HK-2 (cell line): Measurements from ENCODE around the gene TAC4.

ENCODE experiments used
- DNase-seq: peaks from one replicate; pipeline ENCODE4 v3.0.0-alpha.2; 2018; ENCODE audit not compliant: unreplicated experiment

The TAC4 gene

DNA sequence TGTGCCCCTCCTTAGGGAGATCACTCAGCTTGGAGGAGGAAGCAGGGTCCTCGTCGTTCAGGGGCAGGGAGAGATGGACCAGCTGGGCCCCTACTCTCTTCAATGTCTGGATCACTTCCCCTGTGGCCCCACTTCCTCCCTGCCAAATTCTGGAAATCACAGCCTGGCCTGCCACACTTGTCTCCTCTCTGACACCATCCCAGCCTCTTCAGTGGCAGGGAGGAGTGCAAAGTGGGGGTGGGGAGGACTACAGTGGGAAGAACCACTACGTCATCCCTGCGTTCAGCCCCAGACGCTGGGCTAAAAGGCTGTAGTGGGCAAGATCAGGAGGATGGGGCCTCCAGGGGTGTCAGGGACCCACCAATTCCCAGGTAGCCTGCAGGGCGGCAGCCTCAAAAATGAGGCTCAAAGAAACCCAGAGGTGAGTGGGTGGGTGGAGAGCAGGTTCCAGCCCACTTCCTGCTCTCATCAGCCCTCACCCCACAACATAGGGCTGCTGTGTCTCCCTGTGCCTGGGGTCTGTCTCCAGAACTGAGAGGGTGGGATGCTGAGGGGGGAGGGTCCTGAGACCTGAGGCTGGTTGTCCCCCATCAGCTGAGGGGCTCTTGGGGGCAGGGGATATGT lies 25.0 kb upstream of the TAC4 start:
- DNase-seq: no peak

DNA sequence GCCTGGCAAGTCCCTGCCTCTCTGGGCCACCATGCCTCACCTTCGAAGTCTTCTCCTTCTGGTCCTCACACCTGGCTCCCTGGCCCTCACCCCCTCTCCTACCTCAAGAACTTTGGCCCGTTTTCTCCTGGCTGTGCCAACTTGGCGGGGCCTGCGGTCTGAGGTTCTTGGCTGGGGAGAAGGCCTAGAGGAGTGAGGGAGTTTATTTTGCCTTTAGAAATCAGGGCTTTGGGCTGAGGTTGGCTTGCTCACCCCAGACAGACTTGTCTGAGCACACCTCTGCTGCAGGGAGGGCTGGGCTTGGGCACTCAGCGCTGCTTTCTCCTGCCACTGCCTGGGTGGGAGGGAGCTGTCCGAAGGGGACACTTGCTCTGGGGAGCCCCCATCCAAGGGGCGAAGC lies 23.3 kb upstream of the TAC4 start:
- DNase-seq: no peak

DNA sequence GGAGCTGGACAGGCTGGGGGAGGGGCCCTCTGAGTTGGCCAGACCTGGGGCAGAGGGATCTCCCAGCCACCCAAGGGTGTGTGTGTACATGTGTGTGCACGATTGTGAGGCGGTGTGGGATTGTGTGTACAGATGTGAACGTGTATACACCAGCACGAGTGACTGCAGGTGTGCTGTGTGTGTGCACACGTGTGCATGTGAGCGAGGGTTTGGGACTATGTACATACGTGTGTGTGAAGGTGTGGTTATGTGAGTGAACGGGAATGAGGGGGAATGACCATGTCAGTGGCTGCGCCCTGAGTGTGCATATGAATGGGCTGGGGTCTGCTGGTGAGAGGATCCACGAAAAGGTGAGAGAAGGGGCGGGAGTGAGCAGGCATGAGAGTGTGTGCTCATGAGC lies 22.4 kb upstream of the TAC4 start:
- DNase-seq: no peak

DNA sequence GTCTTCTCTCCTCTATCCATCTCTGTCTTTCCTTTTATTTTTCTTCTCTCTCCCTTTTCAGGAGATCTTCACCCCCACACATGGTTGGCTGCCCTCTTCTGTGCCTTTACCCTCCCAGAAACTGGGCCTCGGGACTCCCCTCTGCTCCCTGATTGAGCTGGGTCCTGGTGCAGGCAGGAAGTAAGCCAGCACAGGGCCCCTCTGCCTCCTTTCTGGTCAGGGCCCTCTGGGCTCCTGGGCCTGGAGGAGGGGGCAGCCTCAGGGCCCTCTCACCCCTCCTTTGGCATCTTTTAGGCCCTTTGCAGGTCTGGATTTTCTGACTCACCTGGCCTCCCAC lies 21.1 kb upstream of the TAC4 start:
- DNase-seq: no peak

DNA sequence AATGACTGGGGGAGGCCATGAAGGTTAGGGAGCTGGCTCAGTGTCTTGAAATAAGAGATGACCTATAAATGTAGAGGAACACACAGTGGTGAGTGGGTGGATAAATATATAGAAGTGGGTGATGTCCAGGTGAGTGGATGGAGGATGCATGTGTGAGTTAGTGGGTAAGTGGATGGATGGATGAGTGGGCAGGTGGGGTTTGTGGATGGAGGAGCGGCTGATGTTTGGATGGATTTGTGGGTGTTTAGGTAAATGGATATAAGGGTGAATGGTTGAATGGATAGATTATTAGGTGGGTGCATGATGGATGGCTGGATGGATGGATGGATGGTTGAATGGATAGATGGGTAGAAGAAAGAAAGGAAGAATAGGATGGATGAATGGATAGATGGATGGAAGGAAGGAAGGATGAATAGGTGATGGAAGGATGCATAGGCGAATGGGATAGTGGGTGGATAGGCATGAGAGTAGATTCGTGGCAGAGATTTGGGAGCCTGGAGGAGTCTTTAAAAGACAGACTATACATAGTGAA lies 19.1 kb upstream of the TAC4 start:
- DNase-seq: no peak

DNA sequence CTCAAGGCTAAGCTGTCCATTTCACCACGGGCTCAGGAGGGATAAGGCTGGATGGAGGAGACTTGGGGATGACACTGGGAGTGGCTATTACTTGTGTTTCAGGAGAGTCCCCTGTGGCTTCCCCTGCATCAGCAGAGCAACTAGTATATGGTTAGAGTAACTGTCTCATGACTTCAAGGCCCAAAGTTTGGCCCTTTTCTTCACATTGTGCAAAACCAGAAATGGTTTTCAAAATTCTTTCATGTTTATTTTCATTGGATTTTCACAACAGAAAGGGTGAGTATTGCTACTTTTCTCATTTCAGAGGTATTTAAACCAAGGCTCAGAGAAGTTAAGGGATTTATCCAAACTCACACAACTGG lies 18.1 kb upstream of the TAC4 start:
- DNase-seq: no peak

DNA sequence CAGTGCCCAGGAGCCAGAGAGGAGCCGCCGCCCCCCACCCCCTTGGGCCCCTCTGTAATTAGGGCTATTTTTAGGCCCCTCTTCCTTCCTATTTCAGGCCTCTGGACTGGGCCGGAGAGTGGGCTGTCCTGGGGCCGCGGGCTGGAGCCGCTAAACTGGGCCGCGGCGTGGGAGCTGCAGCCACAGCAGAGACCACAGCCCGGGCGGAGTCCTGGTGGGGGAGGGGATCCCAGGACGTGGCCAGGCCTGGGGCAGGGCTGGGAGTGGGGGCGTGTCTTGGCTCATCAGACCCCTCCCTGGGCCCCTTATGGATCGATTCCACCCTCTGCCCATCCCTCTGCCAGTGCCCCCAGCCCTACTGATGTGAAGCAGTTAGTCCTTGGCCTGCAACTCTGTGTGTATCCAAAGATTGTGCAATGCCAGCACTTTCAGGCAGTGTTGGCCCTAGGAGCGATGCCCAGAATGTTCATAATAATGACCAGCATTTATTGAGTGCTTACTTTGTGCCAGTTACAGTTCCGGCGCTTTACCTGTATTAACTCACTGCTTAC lies 15.0 kb upstream of the TAC4 start:
- no peak for DNase-seq

DNA sequence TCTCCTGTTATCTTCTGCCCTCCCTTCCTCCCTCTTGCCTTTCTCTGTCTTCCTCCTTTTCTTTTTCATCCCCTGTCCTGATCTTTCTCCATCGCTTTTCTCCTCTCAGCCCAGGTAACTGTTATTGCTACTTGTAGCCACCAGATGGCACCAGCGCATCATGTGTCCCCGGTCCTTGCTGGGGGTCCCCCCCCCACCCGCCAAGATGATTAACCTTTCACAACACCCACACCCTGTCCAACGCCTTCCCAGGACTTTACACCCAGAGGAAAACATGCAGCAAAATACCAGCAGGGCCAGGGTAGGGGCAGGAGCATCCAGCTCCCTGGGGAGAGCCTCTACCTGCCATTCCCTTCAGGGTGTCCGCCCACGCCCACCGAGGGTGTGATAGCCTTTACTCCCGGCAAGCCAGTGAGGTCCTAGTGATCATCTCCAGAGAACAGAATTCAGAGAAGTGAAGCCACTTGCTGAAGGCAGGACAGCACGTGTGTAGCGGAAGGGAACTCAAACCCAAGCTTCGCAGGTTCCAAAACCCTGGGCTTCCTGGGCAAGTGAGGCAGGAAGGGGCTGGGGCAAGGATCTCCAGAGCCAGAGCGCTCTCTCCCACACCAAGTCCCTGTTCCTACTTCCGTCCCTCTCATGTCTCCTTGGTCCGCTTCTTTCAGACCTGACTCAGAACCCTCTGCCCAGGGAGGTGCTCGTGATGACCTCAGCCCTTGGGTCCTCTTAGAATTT lies 13.4 kb upstream of the TAC4 start:
- DNase-seq: peak; percentile 62

DNA sequence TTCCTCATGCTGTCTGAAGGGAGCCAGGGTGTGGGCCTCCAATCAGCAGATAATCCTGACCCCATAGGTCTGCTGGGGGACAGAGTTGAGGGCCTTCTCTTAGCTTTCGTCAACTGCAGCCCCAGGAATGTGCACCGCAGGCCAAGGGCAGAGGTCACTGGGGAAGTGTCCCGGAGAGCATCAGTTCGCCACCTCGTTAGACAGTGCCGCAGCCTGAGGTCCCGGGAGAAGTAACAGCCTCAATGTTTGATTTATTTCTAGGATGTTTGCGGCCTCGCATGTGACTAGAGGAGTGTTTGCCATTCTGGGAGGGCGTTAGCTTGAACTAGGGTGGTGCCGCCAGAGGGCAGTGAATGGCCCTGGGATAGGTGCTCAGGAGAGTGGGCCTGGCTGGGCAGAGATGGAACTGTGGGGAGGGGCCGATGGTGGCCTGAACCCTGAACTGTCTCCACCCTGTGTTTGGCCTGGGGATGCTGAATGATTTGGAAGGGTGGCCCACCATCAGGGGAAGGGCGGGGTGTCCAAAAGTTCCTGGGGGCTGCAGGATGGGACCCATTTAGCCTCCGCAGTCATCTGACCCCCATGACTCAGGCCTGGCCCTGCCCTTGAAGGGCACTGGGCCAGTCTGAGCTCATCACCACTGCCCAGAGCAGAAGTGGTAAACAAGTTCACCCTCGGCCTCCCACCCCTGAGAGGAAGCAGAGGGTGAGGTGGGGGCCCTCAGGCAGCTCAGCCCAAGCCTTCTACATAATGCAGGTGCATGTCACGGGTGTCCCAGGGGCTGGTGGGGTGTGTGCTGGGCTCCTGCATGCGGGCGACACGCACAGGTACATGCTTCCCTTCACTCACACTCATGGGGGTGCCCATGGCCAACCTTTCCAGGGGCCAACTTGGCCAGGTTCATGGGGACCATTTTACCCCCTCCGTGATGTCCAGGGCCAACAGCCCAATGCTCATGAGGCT lies 12.4 kb upstream of the TAC4 start:
- DNase-seq: no peak

DNA sequence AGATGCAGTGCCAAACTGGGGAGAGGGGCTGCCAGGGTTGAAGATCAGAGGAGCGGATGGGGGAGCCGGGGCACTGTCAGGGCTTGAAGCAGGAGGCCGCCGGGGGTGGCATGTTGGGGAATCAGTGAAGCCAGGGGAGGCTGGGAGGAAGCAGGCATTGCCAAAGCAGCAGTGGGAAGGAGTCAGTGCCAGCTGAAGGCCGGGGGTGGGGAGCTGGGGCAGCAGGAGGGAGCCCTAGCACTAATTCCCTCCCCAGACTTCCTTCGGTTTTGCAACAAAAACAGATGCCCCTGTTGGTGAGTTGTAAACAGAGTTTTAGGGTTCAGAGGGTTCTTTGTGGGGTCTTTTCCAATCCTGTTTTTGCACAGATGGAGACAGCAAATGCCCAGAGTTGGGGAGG lies 10.9 kb upstream of the TAC4 start:
- DNase-seq: no peak

DNA sequence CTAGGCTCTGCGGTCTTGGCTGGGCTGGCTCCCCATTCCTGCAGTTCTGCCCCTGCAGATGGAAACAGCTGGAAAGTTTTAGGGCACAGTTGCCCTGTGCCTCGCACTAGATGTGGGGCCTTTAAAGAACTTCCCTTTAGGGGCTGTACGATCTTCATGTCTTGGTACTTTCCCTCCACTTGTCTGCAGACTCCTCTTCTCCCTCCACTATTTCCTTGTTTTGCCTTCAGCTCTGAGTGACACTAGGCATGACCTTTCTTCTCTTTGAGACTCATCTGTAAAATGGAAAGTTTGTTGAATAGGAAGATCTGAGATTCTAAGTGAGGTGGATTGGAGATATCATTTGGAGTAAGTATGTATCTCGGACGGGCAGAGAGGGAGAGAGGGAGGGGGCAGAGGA lies 6.3 kb upstream of the TAC4 start:
- no peak for DNase-seq

DNA sequence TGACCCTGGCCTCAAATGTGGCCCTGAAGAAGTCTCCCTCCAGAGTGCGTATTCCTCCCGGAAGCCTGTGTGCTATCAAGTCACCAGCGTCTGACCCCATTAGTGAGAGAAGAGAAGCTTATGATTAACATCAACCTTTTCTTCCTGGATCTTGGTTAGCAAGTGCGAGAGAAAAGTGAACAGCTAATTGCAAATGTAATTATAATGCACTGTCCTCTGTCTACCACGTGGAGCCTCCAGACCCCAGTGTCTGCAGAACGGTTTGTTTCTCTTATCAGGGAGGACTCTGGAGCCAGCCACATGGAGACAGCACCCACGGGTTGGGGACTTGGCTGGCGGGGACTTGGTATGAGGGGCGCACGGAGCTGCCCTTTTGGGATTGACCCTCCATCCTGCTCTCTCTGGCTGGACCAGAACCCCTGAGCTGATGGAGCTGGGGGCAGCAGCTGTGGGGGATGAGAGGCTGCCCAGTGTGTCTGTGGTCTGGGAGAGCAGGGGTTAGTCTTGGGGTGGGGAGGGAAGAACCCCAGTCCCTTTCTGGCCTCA lies 5.7 kb upstream of the TAC4 start:
- no peak for DNase-seq

DNA sequence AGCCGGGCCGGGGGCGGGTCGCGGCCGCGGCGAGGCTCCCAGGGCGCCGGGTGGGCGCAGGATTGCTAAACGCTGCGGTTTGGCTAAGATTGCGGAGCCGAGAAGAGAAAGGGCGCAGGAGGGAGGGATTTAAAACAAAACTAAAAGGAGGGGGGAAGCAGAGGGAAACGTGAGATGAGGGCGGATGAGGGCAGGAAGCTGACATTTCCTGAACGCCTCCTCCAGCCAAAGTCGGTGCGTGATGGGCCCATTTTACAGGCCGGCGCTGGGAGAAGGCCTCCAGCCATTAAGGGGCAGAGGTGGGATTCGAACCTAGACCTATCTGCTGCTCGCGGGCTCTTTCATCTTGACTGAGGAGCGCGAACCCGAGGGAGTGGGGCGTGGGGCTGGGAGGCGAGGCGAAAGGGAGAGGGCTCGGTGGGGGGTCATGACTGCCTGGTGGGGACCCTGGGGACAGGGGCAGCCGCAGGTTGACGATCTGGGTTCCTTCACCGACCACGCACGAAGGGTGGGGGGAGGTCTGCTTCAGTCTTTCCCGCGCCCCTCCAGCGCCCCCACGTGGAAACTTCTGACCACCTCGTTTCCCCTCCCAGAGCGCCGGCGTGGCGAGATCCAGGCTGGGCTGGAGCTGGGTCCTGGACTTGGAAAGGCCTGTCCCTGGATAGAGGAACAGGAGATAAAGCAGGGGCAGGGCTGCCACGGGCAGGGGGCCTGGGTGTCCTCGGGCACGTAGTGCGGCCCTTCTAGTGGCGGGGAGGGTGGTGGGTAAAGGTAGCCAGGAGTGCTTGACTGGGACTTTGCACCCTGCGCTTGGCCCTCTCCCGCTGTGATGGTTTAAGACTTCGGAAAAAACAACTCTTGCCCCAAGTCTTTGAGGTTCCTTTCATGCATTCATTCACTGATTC lies 3.8 kb upstream of the TAC4 start:
- DNase-seq: peak; percentile 80

DNA sequence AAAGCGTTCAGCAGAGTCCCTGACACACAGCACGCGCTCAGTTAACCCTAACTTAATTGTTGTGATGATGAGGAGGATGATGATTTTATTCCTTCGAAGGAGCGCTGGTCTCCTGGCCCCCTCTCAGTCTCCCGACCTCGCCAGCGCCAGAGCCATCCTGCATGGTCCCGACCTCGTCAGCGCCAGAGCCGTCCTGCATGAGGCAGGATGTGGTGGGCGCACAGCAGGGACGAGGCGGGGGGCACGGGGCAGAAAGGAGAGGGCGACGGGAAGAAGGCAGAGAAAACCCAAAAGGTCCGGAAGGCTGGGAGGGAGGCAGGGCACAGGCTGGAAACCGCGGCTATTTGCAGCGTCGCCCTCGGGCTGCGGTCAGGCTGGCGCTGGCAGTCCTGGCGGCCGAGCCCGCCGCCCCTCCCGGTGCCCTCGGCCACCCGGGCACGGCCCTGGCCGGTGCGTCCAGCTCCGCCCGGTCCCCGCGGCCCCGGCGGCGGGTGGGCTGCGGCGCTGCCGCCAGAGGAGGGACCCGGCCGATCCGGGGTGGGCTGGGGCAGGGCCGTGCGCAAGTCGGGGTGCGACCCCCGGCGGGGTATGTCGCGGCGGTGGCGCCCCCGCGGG lies 3.0 kb upstream of the TAC4 start:
- DNase-seq: no peak

DNA sequence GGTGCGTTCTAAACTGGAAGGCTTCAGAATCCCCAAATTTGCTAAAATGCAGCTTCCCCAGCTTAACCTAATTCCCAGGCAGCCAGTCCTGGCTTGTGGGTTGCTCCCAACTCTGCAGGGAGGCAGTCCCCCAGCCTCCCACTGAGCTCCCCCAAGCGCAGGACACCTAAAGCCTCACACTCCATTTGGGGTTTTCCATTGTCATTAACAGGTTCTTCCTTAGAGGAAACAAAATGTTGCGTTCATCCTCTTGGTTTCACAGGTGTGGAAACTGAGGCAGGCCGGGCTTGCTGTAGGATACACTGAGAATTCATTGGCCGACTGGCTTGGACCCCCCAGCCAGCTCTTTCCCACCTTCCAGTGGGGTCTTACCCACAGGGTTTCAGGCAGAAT lies 2.3 kb upstream of the TAC4 start:
- DNase-seq: no peak

DNA sequence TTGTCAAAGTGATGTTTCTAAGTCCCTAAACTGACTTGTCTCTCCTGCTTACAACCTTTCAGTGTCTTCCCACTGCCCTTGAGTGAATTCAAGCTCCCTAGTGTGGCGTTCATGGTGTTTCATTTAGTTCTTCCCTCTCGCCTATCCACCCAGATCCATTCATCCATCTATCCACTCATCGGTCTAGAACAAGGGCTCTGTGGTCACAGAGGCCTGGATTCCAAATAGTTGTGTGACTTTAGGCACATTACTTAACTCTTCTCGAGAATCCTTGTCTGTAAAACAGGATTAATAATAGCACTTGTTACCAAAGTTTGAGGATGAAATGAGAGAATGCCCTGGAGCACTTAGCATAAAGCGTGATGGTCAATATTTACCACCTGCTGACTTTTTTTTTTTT lies 870 bp upstream of the TAC4 start:
- no peak for DNase-seq

DNA sequence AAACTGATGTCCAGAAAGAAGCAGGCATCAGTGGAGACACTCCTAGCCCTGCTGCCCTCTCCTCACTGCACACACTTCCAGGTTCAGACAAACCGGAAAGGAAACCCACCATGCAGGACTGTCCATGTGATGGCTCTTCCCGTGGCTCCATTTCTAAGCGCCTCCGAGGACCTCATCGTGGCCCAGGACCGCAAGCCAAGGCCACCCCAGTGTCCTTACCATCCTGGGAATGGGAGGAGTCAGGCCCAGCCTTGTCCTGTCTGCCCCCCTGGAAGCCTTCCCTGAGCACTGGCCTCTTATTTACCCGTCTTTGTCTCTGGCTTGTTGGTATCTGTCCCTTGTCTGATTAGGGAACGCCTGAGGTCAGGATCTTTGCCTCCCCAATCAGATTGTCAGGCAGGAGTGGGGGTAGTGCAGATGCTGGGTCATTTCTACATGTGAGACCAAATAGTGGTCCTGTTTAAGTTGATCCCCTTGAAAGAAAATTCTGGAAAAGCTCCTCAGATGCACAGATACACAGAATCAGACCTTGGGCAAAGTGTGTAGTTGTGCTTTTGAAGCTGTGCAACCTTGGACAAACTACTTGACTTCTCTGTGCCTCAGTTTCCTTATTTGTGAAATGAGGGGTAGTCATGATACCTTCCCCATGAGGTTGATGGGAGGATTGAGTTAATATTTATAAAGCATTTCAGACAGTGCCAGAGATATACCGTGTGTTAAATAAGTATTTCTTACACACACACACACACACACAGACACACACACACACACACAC lies 744 bp downstream of the TAC4 start:
- DNase-seq: no peak

DNA sequence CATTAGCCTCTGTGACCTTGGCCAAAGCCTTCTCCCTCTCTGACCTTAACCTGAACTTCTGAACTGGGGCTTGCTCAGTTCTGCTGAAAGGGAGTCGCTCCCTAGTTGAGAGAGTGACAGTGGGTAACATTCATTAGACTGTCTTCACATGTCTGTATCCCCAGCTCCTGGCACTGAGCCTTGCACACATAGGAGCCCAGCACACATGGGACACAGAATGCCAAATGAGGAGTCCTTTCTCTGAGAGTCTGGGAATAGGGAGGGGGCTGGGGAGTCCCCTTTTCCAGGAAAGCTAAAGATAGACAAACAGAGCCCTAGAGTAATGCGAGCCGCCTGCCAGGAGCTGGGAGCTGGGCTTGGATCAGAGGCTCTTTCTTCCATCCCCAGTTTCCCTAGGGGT lies 2.5 kb downstream of the TAC4 start:
- DNase-seq: no peak

DNA sequence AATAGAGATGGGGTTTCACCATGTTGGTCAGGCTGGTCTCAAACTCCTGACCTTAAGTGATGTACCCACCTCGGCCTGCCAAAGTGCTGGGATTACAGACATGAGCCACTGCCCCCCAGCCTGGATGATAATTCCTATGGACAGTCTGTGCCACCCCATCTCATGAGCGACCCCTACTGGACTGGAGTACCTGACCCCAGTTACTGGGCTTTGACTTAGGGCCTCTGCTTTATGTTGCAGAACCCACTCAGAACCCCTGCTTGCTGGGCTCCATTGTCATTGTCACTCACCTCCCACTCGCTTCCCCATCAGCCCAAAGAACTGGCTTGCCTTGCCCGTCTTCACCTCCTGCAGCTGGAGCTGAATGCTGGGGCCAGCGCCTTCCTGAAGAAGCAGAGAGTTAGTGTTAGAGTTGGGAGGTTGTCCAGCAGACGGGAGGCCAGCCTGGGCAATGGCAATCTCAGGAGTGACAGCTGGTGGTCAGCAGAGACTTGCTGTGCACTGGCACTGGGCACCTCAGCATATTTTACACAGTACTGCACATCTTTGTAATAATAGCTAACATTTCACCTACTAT lies 4.0 kb downstream of the TAC4 start:
- no peak for DNase-seq
